ENCODE measurements around the gene USP24. TPM values are rescaled to one million over a fixed set of nuclear protein-coding genes. Genes with fewer than 3 reads are reported as not detected.
"Not testable (repeated sequence)": the region's sequence is repeated elsewhere in the genome, so short reads cannot be mapped to it uniquely, and the experiment has no call there.

USP24 gene
- total RNA-seq, 1 experiment from 2014 or later = 32.9 TPM

GRCh38 chr1:55239548-55239947 is 24.4 kb upstream of the USP24 start:
- Histone ChIP-seq H3K27me3 (ENCODE audit: control insufficient read depth, insufficient read depth, low read length) (no peaks in the 10 kb centered on the region; the same call in 1 of the 2 replicates), H3K4me3 (ENCODE audit: insufficient read depth, low read depth, low read length) (no peak overlapping the region), H3K36me3 (replicated peaks; ENCODE audit: control insufficient read depth, insufficient read depth, low read length) (no peaks in the 10 kb centered on the region)
- DNase-seq = no peak

- Histone ChIP-seq H3K4me3 (ENCODE audit: insufficient read depth, low read depth, low read length) (no peak overlapping the region), H3K27me3 (ENCODE audit: control insufficient read depth, insufficient read depth, low read length) (no peaks in the 10 kb centered on the region), H3K36me3 (replicated peaks; ENCODE audit: control insufficient read depth, insufficient read depth, low read length) (no peaks in the 10 kb centered on the region)
- DNase-seq = no peak
Measured at GRCh38 chr1:55235722-55236121, 20.6 kb upstream of the USP24 start.

GRCh38 chr1:55234016-55234415 is 18.9 kb upstream of the USP24 start:
- Histone ChIP-seq H3K4me3 (ENCODE audit: insufficient read depth, low read depth, low read length) (no peak overlapping the region), H3K36me3 (replicated peaks; ENCODE audit: control insufficient read depth, insufficient read depth, low read length) (no peaks in the 10 kb centered on the region), H3K27me3 (ENCODE audit: control insufficient read depth, insufficient read depth, low read length) (no peaks in the 10 kb centered on the region)
- DNase-seq = no peak

GRCh38 chr1:55233145-55233777 is 18.1 kb upstream of the USP24 start:
- H3K36me3 ChIP-seq (replicated peaks; ENCODE audit: control insufficient read depth, insufficient read depth, low read length) = no peaks in the 10 kb centered on the region
- H3K27me3 ChIP-seq (ENCODE audit: control insufficient read depth, insufficient read depth, low read length) = no peaks in the 10 kb centered on the region
- H3K4me3 ChIP-seq (ENCODE audit: insufficient read depth, low read depth, low read length) = no peak overlapping the region
- no peak for DNase-seq

DNA sequence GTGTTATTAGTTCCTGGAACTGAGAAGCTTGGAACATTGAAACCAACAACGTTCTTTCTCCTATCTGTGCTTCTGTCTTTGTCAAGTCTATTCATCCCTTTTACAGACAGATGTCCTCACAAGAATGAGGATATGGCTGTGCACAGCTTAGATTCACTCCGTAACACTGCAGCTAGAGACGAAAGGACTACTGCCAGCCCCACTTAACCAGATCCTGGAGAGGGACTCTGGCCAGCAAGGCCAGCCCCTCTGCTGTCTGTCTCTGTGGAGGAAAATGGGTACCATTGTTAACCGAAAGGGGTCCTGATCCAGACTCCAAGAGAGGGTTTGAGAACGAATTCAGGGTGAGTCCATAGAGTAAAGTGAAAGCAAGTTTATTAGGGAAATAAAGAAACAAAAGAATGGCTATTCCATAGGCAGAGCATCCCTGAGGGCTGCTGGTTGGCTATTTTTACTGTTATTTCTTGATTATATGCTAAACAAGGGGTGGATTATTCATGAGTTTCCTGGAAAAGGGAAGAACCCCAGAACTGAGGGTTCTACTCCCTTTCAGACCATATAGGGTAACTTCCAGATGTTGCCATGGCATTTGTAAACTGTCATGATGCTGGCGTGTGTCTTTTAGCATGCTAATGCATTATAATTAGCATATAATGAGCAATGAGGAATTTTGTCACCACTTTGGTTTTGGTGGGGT is 17.4 kb upstream of the USP24 start:
- H3K4me3 ChIP-seq (ENCODE audit: insufficient read depth, low read depth, low read length) = no peak overlapping the region
- no peaks in the 10 kb centered on the region for H3K27me3 ChIP-seq (ENCODE audit: control insufficient read depth, insufficient read depth, low read length)
- no peak for DNase-seq
- no peaks in the 10 kb centered on the region for H3K36me3 ChIP-seq (replicated peaks; ENCODE audit: control insufficient read depth, insufficient read depth, low read length)

DNA sequence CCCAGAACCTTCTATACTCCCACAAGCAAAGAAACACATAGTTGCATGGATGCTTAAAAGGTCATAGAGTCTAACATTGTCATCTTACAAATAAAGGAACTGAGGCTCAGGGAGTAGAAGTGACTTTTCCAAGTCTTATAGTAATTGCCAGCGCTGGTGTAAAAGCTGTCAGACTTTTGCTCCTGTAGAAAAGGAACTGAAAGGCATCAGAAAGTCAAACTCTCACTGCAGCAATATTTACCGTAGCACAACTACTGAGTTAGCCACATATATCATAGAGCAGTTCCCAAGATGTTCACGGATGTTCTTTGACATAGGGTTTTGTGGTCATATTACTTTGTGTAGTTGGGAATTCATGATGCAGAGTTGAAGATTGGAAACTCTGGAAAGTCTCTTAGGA is 16.6 kb upstream of the USP24 start:
- Histone ChIP-seq H3K36me3 (replicated peaks; ENCODE audit: control insufficient read depth, insufficient read depth, low read length) (no peaks in the 10 kb centered on the region), H3K27me3 (ENCODE audit: control insufficient read depth, insufficient read depth, low read length) (no peaks in the 10 kb centered on the region), H3K4me3 (ENCODE audit: insufficient read depth, low read depth, low read length) (no peak overlapping the region)
- DNase-seq = no peak

GRCh38 chr1:55230659-55231058 is 15.5 kb upstream of the USP24 start:
- DNase-seq = no peak

DNA sequence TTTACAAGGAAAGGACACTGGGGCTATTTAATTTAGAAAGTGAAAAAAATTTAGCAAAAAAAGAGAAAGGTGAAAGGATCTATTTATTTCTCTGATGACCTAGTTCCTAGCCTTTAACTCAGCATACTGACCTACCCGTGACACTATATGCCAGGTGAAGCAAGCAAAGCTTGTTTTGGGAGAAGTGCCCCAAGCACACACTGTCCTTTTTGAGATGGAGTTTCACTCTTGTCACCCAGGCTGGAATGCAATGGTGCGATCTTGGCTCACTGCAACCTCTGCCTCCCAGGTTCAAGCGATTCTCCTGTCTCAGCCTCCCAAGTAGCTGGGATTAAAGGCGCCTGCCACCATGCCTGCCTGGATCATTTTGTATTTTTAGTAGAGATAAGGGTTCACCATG is 14.6 kb upstream of the USP24 start:
- H3K36me3 ChIP-seq (replicated peaks; ENCODE audit: control insufficient read depth, insufficient read depth, low read length); H3K27me3 ChIP-seq (ENCODE audit: control insufficient read depth, insufficient read depth, low read length); DNase-seq; H3K4me3 ChIP-seq (ENCODE audit: insufficient read depth, low read depth, low read length): not testable (repeated sequence)

More at GRCh38 chr1:55230659-55231058, 15.5 kb upstream of the USP24 start:
- Histone ChIP-seq H3K36me3 (replicated peaks; ENCODE audit: control insufficient read depth, insufficient read depth, low read length) (no peaks in the 10 kb centered on the region), H3K4me3 (ENCODE audit: insufficient read depth, low read depth, low read length) (no peak overlapping the region), H3K27me3 (ENCODE audit: control insufficient read depth, insufficient read depth, low read length) (no peaks in the 10 kb centered on the region)

DNA sequence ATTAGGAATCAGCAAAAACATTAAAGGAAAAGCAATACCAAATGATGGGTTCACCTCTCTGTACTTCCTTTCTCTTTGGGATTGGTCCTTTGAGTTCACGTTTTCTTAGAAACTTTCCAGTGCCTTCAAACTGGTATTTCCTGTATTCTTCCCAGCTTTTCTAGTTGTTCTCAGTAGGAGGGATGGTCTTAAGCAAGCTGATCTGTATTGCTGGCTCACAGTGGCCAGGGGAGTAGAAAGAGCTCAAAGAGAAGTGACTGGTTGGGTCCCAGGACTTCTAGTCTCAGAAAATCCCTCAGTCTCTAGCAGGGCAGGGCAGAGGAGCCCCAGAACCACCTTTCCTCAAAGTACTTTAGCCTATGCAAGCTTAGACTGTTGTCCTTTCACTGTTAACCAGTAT is 10.1 kb upstream of the USP24 start:
- DNase-seq = peak; percentile 28
- Histone ChIP-seq H3K36me3 (replicated peaks; ENCODE audit: control insufficient read depth, insufficient read depth, low read length) (no peaks in the 10 kb centered on the region), H3K4me3 (ENCODE audit: insufficient read depth, low read depth, low read length) (no peak overlapping the region), H3K27me3 (ENCODE audit: control insufficient read depth, insufficient read depth, low read length) (no peaks in the 10 kb centered on the region)

- H3K36me3 ChIP-seq (replicated peaks; ENCODE audit: control insufficient read depth, insufficient read depth, low read length) = no peaks in the 10 kb centered on the region
- DNase-seq = no peak
- H3K4me3 ChIP-seq (ENCODE audit: insufficient read depth, low read depth, low read length) = no peak overlapping the region
- no peaks in the 10 kb centered on the region for H3K27me3 ChIP-seq (ENCODE audit: control insufficient read depth, insufficient read depth, low read length)
Measured at GRCh38 chr1:55224729-55225128, 9.6 kb upstream of the USP24 start.

- Histone ChIP-seq H3K27me3 (ENCODE audit: control insufficient read depth, insufficient read depth, low read length) (no peaks in the 10 kb centered on the region), H3K36me3 (replicated peaks; ENCODE audit: control insufficient read depth, insufficient read depth, low read length) (no peaks in the 10 kb centered on the region), H3K4me3 (ENCODE audit: insufficient read depth, low read depth, low read length) (no peak overlapping the region)
- no peak for DNase-seq
Measured at GRCh38 chr1:55222152-55222551, 7.0 kb upstream of the USP24 start.

DNA sequence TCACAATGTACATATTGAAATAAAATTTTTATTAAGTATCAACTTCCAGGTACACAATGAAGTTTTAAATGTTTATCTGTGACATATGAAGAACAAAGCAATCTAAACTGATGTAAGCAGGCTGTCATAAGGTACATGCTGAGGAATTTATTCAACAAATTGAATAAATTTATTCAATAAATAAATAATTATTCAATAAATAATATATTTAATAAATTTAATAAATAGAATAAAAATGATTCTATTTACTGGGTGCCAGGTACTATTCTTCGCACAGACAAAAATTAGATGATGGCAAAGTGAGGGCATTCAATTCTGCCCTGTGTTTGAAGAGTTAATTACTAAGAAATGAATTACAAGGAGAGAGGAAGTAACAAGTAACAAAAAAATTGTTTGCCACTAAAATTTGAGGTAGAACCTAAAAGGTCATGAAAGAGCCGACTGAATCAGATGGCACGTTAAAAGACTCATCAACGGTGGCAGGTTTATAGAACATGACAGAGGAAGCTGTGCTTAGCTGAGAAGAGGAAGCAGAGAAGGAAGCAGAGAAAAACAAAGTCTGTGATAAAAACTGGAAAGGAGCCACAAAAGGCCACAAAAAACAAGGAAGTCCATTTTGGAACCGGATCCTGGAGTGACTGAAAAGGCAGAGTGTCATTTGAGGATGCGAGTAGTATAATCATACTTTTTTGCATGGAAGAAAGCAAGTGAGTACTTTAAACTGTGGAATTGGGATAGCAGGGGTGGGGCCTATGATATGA is 2.2 kb upstream of the USP24 start:
- Histone ChIP-seq H3K4me3 (ENCODE audit: insufficient read depth, low read depth, low read length) (no peak overlapping the region), H3K27me3 (ENCODE audit: control insufficient read depth, insufficient read depth, low read length) (no peaks in the 10 kb centered on the region; the same call in none of the 2 replicates), H3K36me3 (replicated peaks; ENCODE audit: control insufficient read depth, insufficient read depth, low read length) (no peaks in the 10 kb centered on the region)
- no peak for DNase-seq

- peak; percentile 29 for DNase-seq
- Histone ChIP-seq H3K36me3 (replicated peaks; ENCODE audit: control insufficient read depth, insufficient read depth, low read length) (no peaks in the 10 kb centered on the region), H3K27me3 (ENCODE audit: control insufficient read depth, insufficient read depth, low read length) (no peaks in the 10 kb centered on the region; the same call in none of the 2 replicates), H3K4me3 (ENCODE audit: insufficient read depth, low read depth, low read length) (peak overlapping the region; percentile 96)
Measured at GRCh38 chr1:55216096-55216495, 932 bp upstream of the USP24 start.

DNA sequence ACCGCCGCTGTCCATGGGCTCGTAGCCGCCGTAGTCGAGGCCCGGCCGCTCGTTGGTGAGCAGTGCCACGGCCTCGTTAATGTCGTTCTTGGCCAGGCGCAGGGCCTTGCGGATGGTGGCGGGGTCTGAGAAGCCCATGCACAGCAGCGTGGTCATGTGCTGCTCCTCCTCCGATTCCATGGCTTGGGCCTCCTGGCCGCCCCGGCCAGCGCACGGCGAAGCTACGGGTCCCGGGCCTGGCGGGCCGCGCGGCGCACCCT is 300 bp downstream of the USP24 start:
- Histone ChIP-seq H3K4me3 (ENCODE audit: insufficient read depth, low read depth, low read length) (peak overlapping the region; percentile 96), H3K27me3 (ENCODE audit: control insufficient read depth, insufficient read depth, low read length) (no peaks in the 10 kb centered on the region; the same call in none of the 2 replicates), H3K36me3 (replicated peaks; ENCODE audit: control insufficient read depth, insufficient read depth, low read length) (no peaks in the 10 kb centered on the region)
- DNase-seq = peak; percentile 85

Measured in H7 (cell line).